Measurements from ENCODE around the gene PRPF6.

Gene PRPF6

GRCh38 chr20:64064145-64064698 lies 83.3 kb downstream of the PRPF6 start:
- no peak for DNase-seq (ENCODE audit: low spot score)

GRCh38 chr20:64065062-64065973 lies 84.4 kb downstream of the PRPF6 start:
- DNase-seq (ENCODE audit: low spot score) = no peak

GRCh38 chr20:64065974-64066343 lies 85.0 kb downstream of the PRPF6 start:
- DNase-seq (ENCODE audit: low spot score) = no peak

- DNase-seq (ENCODE audit: low spot score) = no peak
Observed at GRCh38 chr20:64067005-64067632, 86.2 kb downstream of the PRPF6 start.

- DNase-seq (ENCODE audit: low spot score) = no peak
Observed at GRCh38 chr20:64067733-64068307, 86.9 kb downstream of the PRPF6 start.

GRCh38 chr20:64068386-64069208 lies 87.7 kb downstream of the PRPF6 start:
- no peak for DNase-seq (ENCODE audit: low spot score)

GRCh38 chr20:64069209-64069613 lies 88.3 kb downstream of the PRPF6 start:
- no peak for DNase-seq (ENCODE audit: low spot score)

- DNase-seq (ENCODE audit: low spot score) = no peak
Observed at GRCh38 chr20:64069614-64070243, 88.8 kb downstream of the PRPF6 start.

GRCh38 chr20:64070244-64070993 lies 89.5 kb downstream of the PRPF6 start:
- DNase-seq (ENCODE audit: low spot score) = no peak

- no peak for DNase-seq (ENCODE audit: low spot score)
Observed at GRCh38 chr20:64071341-64072332, 90.7 kb downstream of the PRPF6 start.

GRCh38 chr20:64072498-64073063 lies 91.6 kb downstream of the PRPF6 start:
- DNase-seq (ENCODE audit: low spot score) = no peak

GRCh38 chr20:64073476-64074183 lies 92.7 kb downstream of the PRPF6 start:
- DNase-seq (ENCODE audit: low spot score) = no peak

GRCh38 chr20:64074184-64074789 lies 93.4 kb downstream of the PRPF6 start:
- DNase-seq (ENCODE audit: low spot score) = no peak

GRCh38 chr20:64074963-64075362 lies 94.0 kb downstream of the PRPF6 start:
- no peak for DNase-seq (ENCODE audit: low spot score)

- DNase-seq (ENCODE audit: low spot score) = no peak
Observed at GRCh38 chr20:64075556-64075955, 94.6 kb downstream of the PRPF6 start.

GRCh38 chr20:64076061-64076997 lies 95.4 kb downstream of the PRPF6 start:
- no peak for DNase-seq (ENCODE audit: low spot score)

GRCh38 chr20:64077094-64077493 lies 96.2 kb downstream of the PRPF6 start:
- peak; percentile 33 for DNase-seq (ENCODE audit: low spot score)
